NCI-H146 (cell line): ENCODE measurements around the gene FAM53B.
"Not testable (repeated sequence)": the region's sequence is repeated elsewhere in the genome, so short reads cannot be mapped to it uniquely, and the experiment has no call there.

Experiments used
- DNase-seq: peaks from one replicate; lab custom pipeline; 2025; lab: John Stamatoyannopoulos, UW

FAM53B gene

GRCh38 chr10:124627866-124628675 lies 116.1 kb downstream of the FAM53B start:
- no peak for DNase-seq

- DNase-seq = peak; percentile 88
Observed at GRCh38 chr10:124626759-124627380, 117.3 kb downstream of the FAM53B start.

- no peak for DNase-seq
Observed at GRCh38 chr10:124625831-124626238, 118.3 kb downstream of the FAM53B start.

DNA sequence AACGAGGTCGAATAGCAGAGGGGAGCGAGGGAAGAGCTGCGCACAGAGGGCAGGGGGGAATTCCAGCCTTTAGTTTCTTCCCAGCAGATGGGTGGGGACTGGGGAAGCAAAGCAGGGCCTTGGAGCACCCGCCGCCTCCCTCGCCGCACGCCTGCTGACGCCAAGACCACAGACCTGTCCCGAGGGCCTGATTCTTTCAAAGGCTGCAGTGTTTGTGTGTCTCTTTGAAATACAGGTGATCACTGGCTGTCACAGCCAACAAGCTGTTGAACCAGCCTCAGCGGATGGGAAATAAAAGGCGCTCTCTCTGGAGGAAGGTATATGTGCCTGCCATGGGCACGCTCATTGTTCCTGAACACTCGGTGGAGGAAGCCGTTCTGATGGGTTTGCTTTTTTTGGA lies 119.3 kb downstream of the FAM53B start:
- DNase-seq = no peak

DNA sequence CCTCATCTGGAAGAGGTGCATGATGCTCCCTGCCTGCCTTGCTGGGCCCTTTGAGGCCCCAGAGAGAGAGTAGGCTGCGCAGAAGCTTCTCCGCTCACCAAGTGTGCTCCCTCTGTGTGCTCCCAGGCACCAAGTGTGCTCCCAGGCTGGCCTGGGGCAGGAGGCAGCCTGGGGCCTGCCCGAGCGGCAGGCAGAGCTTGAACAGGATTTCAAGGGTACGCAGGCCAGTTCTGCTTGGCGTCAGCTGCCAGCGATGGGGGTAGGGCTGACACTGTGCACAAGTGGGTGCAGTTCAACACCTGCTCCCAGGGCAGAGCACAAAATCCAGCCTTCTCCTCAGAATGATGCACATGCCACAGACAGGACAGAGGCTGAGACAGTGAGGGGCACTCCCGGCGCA lies 119.7 kb downstream of the FAM53B start:
- DNase-seq = no peak

DNA sequence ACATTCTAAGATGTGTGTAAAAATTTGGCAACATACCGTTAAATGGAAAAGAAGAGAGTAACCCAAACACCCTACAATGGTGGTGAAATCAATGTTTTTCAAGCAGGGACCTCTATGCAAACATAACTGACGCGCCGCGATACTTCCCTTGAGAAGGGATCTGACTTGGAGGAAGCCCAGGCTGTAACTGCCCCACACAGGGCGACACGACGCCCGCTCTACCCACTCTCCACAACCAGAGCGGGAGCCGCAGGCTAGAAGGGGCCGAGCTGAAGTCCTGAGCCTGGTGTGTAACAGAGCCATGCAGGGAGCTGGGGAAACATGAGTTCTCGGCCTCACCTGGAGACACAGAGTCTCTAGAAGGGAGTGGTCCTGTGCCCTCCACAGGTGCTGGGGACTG lies 120.2 kb downstream of the FAM53B start:
- no peak for DNase-seq

DNA sequence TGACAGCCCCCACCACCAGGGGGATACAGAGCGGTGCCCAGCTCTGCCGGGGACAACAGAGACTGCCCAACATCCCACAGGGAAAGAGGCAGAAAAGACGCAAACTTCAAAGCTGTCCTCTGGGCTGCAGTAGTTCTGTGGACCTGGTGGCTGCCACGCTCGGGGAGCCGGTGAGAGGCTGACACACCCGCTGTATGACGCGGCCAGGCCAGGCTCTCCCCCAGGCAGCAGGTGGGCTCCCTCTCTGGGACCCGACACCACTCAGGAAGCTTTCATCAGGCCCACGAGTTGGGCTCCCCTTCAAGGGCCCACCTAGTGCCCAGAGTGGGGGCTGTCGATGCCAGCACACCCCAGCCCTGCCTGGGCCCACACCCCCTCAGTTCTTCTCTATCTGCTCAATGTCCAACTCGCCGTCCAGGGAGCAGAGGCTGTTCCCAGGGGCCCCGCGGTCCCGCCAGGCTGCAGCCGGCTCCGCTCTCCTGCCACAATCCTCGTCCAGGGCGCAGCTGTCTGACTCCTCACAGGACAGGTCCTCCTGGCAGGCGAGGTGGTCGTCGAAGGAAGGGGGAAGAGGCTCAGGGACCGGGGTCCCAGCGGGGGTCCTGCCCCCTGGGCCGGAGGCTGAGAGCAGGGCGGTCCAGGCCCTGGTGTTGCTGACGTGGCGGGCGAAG lies 121.2 kb downstream of the FAM53B start:
- DNase-seq = no peak

DNA sequence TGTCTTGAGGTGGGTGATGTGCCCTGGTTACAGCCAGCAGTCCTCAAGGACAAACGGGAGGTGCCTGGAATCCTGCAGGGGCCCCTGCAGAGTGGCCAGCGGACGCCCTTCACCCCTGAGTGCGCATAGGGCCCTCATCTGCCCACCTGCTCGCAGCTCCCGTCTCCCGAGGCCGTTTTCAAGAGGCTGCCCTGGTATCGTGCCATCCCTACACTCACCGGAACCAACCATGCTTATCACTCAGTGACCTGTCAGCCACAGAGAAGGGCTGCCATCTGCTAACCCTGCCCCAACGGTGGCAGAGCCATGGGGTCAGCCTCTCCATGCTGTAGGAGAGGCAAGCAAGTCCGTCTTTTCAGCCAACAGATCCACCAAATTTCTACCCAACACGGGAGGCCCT lies 122.0 kb downstream of the FAM53B start:
- DNase-seq = no peak

DNA sequence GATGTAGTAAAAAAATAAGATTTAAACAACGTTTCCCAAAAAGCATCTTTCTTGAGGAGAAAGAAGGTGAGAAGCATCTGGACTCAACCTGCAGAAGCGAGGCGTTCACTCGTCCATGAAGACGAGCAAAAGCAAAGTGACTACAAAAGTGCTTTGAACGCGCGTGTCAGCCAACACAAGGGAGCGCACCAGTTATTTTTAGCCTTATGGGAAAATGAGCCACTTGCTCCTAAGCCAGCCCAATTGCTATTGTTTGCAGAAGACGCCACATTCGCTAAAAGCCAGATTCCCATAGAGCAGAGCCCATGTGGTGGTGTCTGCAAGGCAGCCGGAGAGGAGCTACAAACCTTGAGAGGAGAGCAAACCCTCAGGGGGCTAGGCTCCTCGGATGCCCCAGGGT lies 122.5 kb downstream of the FAM53B start:
- DNase-seq = no peak

DNA sequence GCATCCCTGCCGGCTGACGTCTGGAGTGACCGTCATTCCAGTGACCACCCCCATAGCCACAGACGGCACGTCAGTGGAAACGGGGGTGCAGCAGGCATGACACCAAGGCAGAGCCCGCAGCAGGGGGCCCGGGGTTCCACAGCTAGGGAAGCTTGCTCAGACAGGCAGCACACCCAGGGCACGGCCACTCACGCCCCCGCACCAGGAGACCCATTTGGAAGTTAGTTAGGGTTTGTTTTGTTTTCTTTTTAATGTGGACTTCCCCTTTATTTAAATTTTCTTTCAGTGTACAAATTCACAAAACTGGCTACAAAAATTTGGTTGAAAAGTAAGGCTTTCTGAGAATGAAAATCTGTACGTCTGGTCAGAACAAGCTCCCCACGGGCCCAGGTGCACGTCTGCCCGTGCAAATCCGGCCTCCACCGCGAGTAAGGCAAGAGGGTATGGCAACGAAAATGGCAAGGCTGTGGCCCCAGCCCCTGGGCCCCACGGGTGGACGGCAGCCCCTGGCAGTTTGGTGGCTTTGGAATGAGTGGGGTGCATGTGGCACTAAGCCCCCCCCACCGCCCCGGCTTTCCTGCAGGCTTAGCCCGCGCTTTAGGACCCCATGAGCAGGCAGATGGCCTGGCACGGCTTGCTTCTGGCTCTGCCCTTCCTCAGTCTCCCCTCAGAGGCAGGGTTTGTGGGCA lies 124.2 kb downstream of the FAM53B start:
- no peak for DNase-seq

- no peak for DNase-seq
Observed at GRCh38 chr10:124619195-124619594, 125.0 kb downstream of the FAM53B start.

- DNase-seq = no peak
Observed at GRCh38 chr10:124618470-124619073, 125.6 kb downstream of the FAM53B start.

GRCh38 chr10:124616836-124617130 lies 127.4 kb downstream of the FAM53B start:
- no peak for DNase-seq

DNA sequence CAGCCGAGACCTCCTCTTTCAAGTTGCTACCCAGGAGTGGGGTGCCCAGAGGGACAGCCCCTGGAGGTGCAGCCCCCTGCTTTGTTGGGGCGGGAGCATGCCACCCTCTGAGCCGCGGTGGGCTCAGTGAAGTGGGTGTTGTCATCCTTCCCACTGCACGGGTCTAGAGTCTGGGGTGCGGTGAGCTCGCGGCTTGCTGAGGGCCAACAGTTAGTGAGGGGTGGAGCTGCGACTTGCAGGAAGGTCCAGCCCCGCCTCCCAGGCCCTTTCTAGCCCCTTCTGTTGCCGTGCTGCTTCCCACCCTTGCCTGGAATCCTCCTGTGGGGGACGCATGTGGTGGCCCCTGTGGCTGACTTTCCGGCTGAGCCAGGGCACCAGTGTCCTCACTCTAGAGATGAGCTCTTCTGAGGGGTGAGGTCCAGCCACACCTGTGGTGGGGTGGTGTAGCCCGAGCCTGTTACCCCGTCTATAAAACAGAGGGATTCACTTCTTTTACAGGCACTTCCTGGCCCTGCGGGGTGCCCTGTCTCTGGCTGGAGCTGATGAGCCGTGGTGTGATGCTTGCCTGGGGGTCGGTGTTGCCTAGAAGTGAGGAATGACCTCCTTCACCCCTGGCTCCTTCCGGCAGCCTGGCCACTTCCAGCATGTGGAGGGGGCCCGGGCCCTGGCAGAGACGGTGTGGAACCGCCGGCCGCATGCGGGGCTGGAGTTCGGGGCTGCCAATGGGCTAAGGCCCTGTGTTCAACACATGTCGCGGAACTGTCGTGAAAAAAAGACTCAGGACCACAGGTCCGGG lies 127.9 kb downstream of the FAM53B start:
- DNase-seq = no peak

- no peak for DNase-seq
Observed at GRCh38 chr10:124615259-124615658, 128.9 kb downstream of the FAM53B start.

GRCh38 chr10:124614003-124614659 lies 130.0 kb downstream of the FAM53B start:
- DNase-seq = no peak

DNA sequence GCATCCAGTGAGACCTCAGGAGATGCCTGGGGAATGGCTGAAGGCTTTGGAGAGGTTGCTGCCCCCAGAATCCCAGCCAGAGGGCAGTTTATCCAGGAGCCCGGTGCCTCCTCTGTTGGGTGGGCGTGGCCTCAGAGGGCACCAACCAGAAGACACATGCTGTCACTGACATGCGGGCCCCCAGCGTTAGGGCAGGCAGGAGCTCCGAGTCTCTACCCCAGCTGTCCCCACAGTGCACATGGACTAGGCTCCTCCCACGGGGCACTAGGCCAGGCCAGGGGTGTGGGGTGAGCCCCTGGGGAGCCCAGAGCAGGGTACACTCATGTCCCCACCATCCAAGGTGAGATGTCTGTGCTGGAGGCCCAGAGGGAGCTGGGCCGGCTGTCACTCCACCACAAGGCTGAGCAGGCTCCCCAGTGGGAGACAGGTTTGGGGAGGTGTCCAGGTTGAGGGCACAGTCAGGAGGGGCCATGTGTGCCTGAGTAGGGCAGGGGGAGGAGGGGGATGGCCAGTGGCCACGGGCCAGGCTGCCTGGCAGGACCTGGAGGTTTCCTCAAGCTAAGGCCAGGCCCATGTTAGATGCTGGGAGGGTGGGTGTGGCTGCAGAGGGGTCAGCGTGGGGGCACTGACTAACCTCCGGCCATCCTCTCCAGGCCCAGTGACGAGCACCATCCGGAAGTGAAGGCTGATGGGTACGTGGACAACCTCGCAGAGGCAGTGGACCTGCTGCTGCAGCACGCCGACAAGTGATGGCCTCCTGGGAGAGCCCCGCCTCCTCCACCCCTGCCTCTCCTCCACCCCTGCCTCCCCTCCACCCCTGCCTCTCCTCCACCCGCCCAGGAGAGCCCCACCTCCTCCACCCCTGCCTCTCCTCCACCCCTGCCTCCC lies 131.3 kb downstream of the FAM53B start:
- no peak for DNase-seq

DNA sequence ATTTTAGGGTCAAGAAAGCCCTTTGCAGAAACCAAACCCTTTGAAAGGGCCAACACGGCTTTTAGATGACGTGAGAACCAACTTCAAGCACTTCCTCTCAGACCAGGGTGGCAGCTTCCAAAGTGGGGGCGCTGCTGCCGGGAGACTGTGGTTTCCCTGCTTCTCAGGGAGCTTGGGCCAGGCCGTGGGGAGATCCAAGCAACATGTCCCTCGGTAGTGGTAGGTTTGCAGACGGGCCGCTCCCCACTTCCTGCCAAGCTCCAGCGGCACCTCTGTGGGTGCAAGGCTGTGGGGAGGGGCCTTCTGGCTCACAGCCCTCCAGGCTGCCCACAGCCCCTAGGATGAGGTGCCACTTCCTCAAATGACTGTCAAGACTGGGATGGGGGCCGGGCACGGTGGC lies 132.4 kb downstream of the FAM53B start:
- DNase-seq = no peak

GRCh38 chr10:124610851-124611250 lies 133.3 kb downstream of the FAM53B start:
- not testable (repeated sequence) for DNase-seq

- not testable (repeated sequence) for DNase-seq
Observed at GRCh38 chr10:124610186-124610585, 134.0 kb downstream of the FAM53B start.
